Activated CD8-positive, alpha-beta memory T cell treated with anti-CD3 and anti-CD28 coated beads for 4 hours (primary cell): ENCODE results near the gene BSN.

Experiments
- DNase-seq, 2 donors: peaks; one replicate each; pipeline ENCODE4 v3.0.0-alpha.2; 2020; ENCODE audit warnings: low read depth in 2 of 2

Gene BSN

GRCh38 chr3:49627634-49628033 is 73.4 kb downstream of the BSN start:
- DNase-seq = no peak

GRCh38 chr3:49628249-49628648 is 74.0 kb downstream of the BSN start:
- no peak for DNase-seq

DNA sequence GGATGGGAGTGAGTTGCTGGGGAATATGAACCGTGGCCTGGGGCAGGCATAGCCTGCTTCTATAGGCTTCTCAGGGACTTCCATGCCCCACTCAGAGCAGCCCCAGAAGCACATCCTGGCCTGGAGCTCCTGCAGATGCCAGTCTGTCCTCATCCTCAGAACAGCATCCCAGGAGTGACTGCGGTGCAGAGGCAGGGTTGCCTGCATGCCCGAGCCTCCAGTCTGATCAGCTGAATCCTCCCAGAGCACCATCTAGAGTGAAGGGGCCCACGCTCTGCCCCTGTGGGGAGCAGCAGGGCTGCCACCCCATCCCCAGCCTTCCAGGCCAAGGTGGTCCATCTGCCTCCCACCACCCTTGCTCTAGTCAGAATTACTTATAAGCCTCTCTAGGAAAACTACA is 75.2 kb downstream of the BSN start:
- DNase-seq = no peak

- no peak for DNase-seq
Observed at GRCh38 chr3:49629866-49630265, 75.6 kb downstream of the BSN start.

GRCh38 chr3:49630784-49631183 is 76.5 kb downstream of the BSN start:
- DNase-seq = no peak

DNA sequence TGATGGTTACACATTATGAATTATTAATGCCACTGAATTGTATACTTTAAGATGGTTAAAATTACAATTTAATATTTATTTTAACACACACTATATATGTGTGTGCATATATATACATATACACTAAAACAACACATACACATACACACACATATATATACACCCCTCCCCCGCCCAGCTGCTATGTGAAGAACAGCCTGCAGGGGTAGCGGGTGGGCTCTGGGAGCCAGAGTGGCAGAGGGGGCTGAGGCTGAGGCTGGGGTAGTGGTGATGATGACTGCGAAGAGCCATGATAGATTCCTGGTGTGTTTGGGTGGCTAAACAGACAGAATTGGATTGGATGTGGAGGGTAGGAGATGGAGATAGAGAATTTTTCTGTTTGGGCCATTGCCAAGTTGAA is 80.5 kb downstream of the BSN start:
- no peak for DNase-seq

DNA sequence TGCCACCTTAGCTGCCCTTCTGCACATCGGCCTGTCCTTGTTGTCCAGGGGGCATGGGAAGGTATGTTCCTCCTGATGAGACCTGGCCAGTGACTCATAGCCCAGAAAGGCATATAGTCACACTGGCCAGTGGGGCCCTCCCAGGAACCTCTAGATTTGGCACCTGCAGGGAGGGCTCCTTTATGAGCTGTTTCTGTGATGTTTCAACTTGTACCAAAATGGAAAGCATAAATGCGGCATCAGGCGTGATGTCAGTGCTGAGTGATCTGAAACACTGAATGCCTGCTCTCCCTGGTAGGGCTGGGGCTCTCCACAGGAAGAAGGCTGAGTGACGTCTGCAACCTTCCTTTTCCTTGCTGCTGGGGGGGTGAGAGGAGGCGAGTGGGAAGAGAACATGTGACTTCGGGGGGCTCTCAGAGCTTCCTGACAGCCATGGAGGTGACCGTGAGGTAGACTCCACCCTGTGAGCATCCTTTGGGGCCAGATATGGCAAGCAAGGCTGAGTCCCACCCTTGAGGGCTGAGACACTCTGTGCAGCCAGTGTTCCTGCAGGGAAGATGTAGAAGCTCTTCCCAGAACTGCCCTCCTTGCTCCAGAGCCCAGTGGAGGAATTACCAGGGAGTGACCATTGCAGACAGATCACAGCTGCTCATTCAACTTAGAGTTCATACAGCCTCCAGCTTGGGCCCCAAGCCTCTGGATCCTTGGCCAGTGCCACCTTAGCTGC is 82.8 kb downstream of the BSN start:
- DNase-seq = no peak

DNA sequence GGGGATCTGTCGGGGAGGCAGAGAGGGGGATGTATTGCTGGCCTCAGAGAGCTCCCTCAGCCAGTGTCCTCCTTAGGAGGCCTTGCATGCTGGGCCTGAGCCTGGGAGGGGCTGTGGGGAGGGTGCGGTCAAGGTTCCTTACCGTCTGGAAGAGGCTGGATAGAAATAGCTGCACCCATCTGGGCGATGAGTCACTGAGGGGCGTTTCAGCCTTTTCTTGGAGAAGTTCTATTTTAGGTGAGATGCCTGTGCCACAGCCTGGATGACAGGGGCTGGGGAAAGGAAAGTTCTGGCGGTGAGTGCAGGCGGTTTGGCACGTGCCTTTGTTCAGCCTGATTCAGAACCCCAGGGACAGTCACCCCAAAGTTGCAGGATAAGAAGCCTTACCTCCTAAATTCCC is 84.2 kb downstream of the BSN start:
- DNase-seq = no peak

DNA sequence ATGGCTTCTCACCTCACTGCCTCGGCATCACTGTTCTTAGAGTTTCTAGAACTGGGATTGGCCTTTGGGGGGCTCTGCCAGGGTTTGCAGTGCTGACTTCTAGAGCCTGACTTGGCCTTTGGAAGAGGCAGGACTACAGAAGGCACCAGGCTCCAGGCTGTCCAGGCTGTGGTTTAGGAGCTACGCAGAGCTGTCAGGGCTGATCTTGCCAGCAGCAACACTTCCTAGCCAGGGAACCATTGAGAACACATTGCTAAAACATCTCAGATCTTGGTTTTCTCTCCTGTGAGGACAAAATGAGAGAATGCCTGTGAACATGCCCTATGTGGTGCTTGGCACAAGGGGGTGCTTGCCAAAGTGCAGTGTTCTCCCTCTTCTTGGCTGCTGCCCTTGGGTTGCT is 85.3 kb downstream of the BSN start:
- no peak for DNase-seq

GRCh38 chr3:49641292-49641691 is 87.0 kb downstream of the BSN start:
- DNase-seq = no peak

GRCh38 chr3:49641921-49642707 is 87.8 kb downstream of the BSN start:
- no peak for DNase-seq

GRCh38 chr3:49642708-49643145 is 88.5 kb downstream of the BSN start:
- no peak for DNase-seq

GRCh38 chr3:49644684-49645083 is 90.4 kb downstream of the BSN start:
- no peak for DNase-seq

GRCh38 chr3:49646236-49646635 is 92.0 kb downstream of the BSN start:
- no peak for DNase-seq

GRCh38 chr3:49647741-49648140 is 93.5 kb downstream of the BSN start:
- DNase-seq = no peak

DNA sequence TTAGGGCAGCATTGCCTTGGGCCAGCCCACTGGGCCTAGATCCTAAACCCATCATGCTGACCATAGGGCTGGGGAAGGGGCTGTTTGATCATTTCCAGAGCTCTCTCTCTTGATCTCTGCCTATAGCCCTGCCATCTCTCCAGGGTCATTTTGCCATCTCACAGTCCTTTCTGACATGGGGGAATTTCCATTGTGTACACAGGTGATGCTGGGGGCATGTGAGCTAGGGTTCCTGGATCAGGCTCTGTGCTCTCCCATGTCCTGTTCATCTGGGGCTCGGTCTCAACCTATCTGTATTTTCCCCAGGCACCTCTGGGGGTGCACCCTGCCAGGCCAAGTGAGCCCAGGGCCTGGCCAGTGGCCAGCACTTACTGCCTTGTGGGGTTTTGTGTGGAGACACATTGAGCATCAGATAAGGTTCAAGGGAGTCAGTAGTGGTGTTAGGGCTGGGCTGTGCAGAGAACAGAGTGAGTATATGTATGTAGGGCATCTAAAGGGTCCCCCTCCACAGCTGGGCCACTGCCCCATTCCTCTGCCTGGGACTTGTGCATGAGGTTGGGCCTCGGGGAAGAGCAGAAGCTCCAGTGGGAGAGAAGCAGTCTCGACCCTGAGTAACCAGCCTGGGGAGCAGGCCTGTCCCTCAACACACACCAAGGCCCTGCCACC is 94.2 kb downstream of the BSN start:
- DNase-seq = no peak

- no peak for DNase-seq
Observed at GRCh38 chr3:49649576-49649975, 95.3 kb downstream of the BSN start.

DNA sequence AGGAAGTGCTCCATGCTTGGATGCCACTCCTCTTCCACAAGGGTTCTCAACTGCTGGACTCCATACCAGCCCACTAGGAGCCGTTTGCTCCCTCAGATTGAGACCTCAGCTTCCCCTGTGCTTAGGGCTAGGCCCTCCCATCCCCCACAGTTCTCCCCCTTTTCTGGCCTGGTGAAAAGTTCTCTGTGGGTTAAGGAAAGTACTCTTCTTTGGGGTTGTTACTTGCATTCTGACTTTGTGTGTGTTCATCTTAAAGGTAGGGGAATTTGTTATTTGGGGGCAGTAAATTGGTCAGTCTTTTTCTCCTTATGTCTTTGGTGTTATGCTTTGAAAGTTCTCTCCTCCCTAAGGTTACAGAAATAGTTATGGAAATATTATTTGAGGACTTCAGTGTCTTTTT is 95.9 kb downstream of the BSN start:
- no peak for DNase-seq

- no peak for DNase-seq
Observed at GRCh38 chr3:49650637-49651036, 96.4 kb downstream of the BSN start.

DNA sequence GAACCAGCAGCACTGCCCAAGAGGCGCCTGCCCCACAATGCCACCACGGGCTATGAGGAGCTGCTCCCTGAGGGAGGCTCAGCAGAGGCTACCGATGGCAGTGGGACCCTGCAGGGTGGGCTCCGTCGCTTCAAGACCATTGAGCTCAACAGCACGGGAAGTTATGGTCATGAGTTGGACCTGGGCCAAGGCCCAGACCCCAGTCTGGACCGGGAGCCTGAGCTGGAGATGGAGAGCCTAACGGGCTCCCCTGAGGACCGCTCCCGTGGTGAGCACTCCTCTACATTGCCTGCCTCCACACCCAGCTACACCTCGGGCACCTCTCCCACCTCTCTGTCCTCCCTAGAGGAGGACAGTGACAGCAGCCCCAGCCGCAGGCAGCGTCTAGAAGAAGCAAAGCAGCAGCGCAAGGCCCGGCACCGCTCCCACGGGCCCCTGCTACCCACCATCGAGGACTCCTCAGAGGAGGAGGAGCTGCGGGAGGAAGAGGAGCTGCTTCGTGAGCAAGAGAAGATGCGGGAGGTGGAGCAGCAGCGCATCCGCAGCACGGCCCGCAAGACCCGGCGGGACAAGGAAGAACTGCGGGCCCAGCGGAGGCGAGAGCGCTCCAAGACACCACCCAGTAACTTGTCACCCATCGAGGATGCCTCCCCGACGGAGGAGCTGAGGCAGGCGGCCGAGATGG is 98.1 kb downstream of the BSN start:
- no peak for DNase-seq

GRCh38 chr3:49652903-49653415 is 98.7 kb downstream of the BSN start:
- no peak for DNase-seq

- DNase-seq = no peak
Observed at GRCh38 chr3:49653621-49654020, 99.3 kb downstream of the BSN start.
